ENCODE results near the gene FOXO3. TPM values are rescaled to one million over a fixed set of nuclear protein-coding genes. Genes with fewer than 3 reads are reported as not detected.
"Not testable (repeated sequence)": the region's sequence is repeated elsewhere in the genome, so short reads cannot be mapped to it uniquely, and the experiment has no call there.

The FOXO3 gene
- total RNA-seq, 1 donor from 2014 or later = 60.1 TPM

GRCh38 chr6:108658174-108658573 lies 97.5 kb downstream of the FOXO3 start:
- Histone ChIP-seq H3K27ac (no peak overlapping the region), H3K4me1 (peaks cover 58% of the 10 kb centered on the region), H3K4me3 (no peak overlapping the region), H3K36me3 (no peaks in the 10 kb centered on the region), H3K27me3 (ENCODE audit: low read depth) (no peaks in the 10 kb centered on the region), H3K9me3 (no peaks in the 10 kb centered on the region)
- intact Hi-C loops (cut with DNase I) = no loop called here
- ATAC-seq (no peak), DNase-seq (no peak)
- no peak for TF ChIP-seq CTCF (IDR thresholded peaks at IDR 0.05)

GRCh38 chr6:108658785-108659184 lies 98.1 kb downstream of the FOXO3 start:
- H3K27ac ChIP-seq; DNase-seq; H3K36me3 ChIP-seq; H3K4me3 ChIP-seq; H3K27me3 ChIP-seq (ENCODE audit: low read depth); ATAC-seq; intact Hi-C loops (cut with DNase I); H3K9me3 ChIP-seq: not testable (repeated sequence)
- peaks cover 51% of the 10 kb centered on the region for H3K4me1 ChIP-seq

- no peak for DNase-seq
- no peak for TF ChIP-seq CTCF (IDR thresholded peaks at IDR 0.05)
- intact Hi-C loops (cut with DNase I) = no loop called here
- H3K4me3 ChIP-seq = no peak overlapping the region
- H3K9me3 ChIP-seq = no peaks in the 10 kb centered on the region
- H3K36me3 ChIP-seq = peaks cover 15% of the 10 kb centered on the region
- H3K4me1 ChIP-seq = peaks cover 37% of the 10 kb centered on the region
- H3K27ac ChIP-seq = no peak overlapping the region
- no peaks in the 10 kb centered on the region for H3K27me3 ChIP-seq (ENCODE audit: low read depth)
- ATAC-seq = no peak
These were observed 99.5 kb downstream of the FOXO3 start for GRCh38 chr6:108660251-108660650.

GRCh38 chr6:108661430-108661829 lies 100.7 kb downstream of the FOXO3 start:
- no peaks in the 10 kb centered on the region for H3K9me3 ChIP-seq
- H3K4me3 ChIP-seq = no peak overlapping the region
- DNase-seq = no peak
- peaks cover 21% of the 10 kb centered on the region for H3K36me3 ChIP-seq
- H3K4me1 ChIP-seq = peaks cover 26% of the 10 kb centered on the region
- H3K27ac ChIP-seq = no peak overlapping the region
- H3K27me3 ChIP-seq (ENCODE audit: low read depth) = no peaks in the 10 kb centered on the region
- no peak for ATAC-seq
- intact Hi-C loops (cut with DNase I) = no loop called here
- TF ChIP-seq CTCF (IDR thresholded peaks at IDR 0.05) = no peak

GRCh38 chr6:108661982-108662381 lies 101.3 kb downstream of the FOXO3 start:
- no peaks in the 10 kb centered on the region for H3K27me3 ChIP-seq (ENCODE audit: low read depth)
- TF ChIP-seq CTCF (IDR thresholded peaks at IDR 0.05) = no peak
- H3K9me3 ChIP-seq = no peaks in the 10 kb centered on the region
- DNase-seq (no peak), ATAC-seq (no peak)
- H3K36me3 ChIP-seq = peaks cover 21% of the 10 kb centered on the region
- H3K4me3 ChIP-seq = no peak overlapping the region
- intact Hi-C loops (cut with DNase I) = no loop called here
- peaks cover 20% of the 10 kb centered on the region for H3K4me1 ChIP-seq
- no peak overlapping the region for H3K27ac ChIP-seq

GRCh38 chr6:108662702-108663101 lies 102.0 kb downstream of the FOXO3 start:
- intact Hi-C loops (cut with DNase I) = no loop called here
- Histone ChIP-seq H3K4me1 (peaks cover 13% of the 10 kb centered on the region), H3K4me3 (no peak overlapping the region), H3K27me3 (ENCODE audit: low read depth) (no peaks in the 10 kb centered on the region), H3K27ac (no peak overlapping the region), H3K36me3 (peaks cover 21% of the 10 kb centered on the region), H3K9me3 (no peaks in the 10 kb centered on the region)
- DNase-seq = no peak
- ATAC-seq = no peak
- TF ChIP-seq CTCF (IDR thresholded peaks at IDR 0.05) = no peak

GRCh38 chr6:108663494-108664064 lies 102.9 kb downstream of the FOXO3 start:
- DNase-seq; ATAC-seq; H3K27me3 ChIP-seq (ENCODE audit: low read depth); intact Hi-C loops (cut with DNase I); H3K27ac ChIP-seq; H3K9me3 ChIP-seq; H3K4me3 ChIP-seq: not testable (repeated sequence)
- Histone ChIP-seq H3K4me1 (peaks cover 13% of the 10 kb centered on the region), H3K36me3 (peaks cover 27% of the 10 kb centered on the region)

Data from lower lobe of right lung (tissue), 2 donors.